Panc1 (cell line): Measurements from ENCODE around the gene KRT12.

Experiments
- CTCF ChIP-seq: fragments of 450-650 bp; IDR thresholded peaks from 2 replicates; pipeline ENCODE4 v1.5.1; 2017; ENCODE audit warnings: mild to moderate bottlenecking
- POLR2AphosphoS5 ChIP-seq: IDR thresholded peaks from 2 replicates; pipeline ENCODE4 v1.6.1; 2012; ENCODE audit warnings: mild to moderate bottlenecking, low read depth, low read length, moderate library complexity
- TCF7L2 ChIP-seq: IDR thresholded peaks from 2 replicates; pipeline ENCODE4 v1.6.1; 2011; ENCODE audit warnings: mild to moderate bottlenecking, low read depth, low read length, inconsistent platforms

GRCh38 chr17:40912486-40913210 lies 45.6 kb upstream of the KRT12 start:
- TF ChIP-seq CTCF (no peak), POLR2AphosphoS5 (no peak), TCF7L2 (no peak)
